ENCODE data around the gene PTK6. TPM values are rescaled to one million over a fixed set of nuclear protein-coding genes. Genes with fewer than 3 reads are reported as not detected.
A peak's percentile ranks its signal among the peaks of the same experiment; 100 is the strongest.

PTK6 gene
- total RNA-seq, 2 donors from 2014 or later = 0.69 to 1.9 TPM

DNA sequence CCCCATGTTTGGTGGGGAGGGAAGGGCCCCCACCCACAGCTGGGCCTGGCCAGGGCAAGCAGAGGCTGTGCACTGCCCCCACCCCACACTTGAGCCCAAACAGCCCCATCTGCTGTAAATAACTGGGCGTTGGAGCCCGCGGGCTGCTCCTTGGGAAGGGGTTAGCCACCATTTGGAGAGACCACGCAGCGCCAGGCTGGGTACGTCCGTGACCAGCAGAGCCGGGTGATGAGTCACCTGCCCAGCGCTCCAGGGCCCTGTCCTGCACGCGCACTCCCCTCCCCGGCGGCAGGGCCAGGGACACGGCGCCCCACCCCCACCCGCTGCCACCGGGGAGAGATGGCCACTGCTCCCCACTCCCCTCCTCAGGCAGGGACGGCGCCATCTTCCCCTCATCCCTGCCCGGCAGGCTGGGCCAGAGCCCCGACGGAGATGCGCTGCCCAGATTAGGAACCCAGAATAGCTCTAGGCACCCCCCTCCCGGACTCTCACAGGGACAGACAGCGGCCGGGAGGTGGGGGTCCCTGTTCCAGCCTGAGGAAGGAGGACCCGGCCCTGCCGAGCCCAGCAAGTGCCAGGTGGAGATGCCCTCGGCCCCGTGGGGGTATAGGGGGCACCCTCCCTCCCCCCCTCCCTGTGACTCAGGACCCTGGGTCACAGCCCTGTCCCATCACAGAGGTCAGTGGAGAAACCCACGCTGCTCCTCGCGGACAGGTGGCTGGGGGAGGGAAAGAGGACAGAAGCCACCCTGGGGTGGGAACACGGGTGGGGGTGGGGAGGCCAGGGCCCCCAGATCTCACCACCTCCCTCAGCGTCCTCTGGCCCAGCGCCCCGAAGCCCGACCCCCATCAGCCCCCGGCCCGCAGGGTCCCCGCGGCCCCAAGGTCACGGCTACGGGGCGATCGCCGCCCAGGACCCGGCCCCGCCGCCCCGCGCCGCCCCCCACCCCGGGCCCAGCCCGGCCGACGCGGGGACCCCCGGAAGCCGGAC is 38.9 kb downstream of the PTK6 start:
- H3K27me3 Mint-ChIP-seq = peaks cover 4% of the 10 kb centered on the region
- no peak overlapping the region for H3K4me3 Mint-ChIP-seq
- peak; percentile 33 for ATAC-seq (replicated peaks)
- H3K27ac Mint-ChIP-seq = no peak overlapping the region
- no peaks in the 10 kb centered on the region for H3K4me1 Mint-ChIP-seq
- no peaks in the 10 kb centered on the region for H3K9me3 Mint-ChIP-seq
- no peaks in the 10 kb centered on the region for H3K36me3 Mint-ChIP-seq (ENCODE audit: low read depth)

DNA sequence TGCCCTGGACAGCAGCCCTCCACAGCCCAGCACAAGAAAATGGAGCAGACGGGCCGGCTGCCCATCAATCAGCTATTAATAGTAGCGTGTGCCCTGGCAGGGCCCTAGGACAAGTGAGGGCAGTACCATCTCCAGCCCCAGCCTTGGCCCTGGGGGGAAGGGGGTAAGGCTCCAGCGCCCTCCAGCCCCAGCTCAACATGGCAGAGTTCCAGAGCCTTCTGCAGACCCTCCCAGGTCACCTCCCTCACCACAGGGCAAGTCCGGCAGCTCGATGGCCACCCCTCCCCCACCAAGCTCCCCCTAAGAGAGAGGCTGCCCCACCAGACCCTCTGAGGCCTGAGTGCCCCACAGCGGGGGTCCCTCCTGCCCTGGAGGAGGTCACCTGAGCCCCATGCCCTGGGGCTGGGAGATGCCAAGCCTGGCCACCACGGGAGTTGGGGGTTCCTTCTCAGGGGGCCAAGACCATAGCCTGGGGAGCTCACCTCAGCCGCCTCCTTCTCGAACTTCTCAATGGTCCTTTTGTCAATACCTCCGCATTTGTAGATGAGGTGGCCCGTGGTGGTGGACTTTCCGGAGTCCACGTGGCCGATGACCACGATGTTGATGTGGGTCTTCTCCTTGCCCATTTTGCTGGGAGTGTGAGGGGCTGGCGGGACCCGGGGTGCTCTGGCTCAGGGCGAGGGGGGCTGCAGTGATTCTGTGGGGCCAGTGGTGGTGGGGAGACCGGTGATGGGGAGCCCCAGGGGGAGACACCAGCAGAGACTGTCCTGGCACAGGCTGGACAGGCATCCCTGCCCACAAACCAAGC is 39.8 kb downstream of the PTK6 start:
- Mint-ChIP-seq H3K9me3 (peaks cover under 1% of the 10 kb centered on the region), H3K27me3 (peaks cover 8% of the 10 kb centered on the region), H3K27ac (no peak overlapping the region), H3K4me3 (peak overlapping the region; percentile 32), H3K36me3 (ENCODE audit: low read depth) (no peaks in the 10 kb centered on the region), H3K4me1 (peaks cover 1% of the 10 kb centered on the region)
- no peak for ATAC-seq (replicated peaks)

DNA sequence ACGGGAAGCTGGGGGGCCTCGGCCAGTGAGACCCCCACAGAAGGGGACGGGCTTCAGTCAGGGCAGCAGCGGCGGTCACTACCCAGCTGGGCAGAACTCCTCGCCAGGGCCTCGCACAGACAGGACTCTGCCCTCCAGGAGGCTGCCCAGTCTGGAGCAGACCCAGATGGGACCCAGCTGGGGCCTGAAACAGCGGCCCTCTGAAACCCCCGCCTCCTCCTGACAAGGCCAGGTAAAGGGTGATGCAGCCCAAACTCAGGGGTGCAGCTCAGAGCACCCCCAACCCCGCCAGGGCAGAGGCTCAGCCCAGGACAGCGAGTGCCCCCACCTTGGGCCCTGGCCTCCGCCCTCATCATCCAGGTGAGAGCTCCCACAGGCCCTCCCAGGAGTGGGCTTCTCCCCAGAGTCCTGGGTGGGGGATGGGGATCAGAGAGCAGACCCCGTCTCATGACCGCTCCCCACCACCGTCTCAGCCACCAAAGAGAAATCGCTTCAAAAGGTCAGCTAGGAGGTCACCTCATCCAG is 40.5 kb downstream of the PTK6 start:
- H3K4me3 Mint-ChIP-seq = peak overlapping the region; percentile 32
- ATAC-seq (replicated peaks) = peak; percentile 22
- peaks cover 4% of the 10 kb centered on the region for H3K9me3 Mint-ChIP-seq
- H3K27me3 Mint-ChIP-seq = peaks cover 11% of the 10 kb centered on the region
- no peak overlapping the region for H3K27ac Mint-ChIP-seq
- H3K36me3 Mint-ChIP-seq (ENCODE audit: low read depth) = no peaks in the 10 kb centered on the region
- peaks cover 5% of the 10 kb centered on the region for H3K4me1 Mint-ChIP-seq

DNA sequence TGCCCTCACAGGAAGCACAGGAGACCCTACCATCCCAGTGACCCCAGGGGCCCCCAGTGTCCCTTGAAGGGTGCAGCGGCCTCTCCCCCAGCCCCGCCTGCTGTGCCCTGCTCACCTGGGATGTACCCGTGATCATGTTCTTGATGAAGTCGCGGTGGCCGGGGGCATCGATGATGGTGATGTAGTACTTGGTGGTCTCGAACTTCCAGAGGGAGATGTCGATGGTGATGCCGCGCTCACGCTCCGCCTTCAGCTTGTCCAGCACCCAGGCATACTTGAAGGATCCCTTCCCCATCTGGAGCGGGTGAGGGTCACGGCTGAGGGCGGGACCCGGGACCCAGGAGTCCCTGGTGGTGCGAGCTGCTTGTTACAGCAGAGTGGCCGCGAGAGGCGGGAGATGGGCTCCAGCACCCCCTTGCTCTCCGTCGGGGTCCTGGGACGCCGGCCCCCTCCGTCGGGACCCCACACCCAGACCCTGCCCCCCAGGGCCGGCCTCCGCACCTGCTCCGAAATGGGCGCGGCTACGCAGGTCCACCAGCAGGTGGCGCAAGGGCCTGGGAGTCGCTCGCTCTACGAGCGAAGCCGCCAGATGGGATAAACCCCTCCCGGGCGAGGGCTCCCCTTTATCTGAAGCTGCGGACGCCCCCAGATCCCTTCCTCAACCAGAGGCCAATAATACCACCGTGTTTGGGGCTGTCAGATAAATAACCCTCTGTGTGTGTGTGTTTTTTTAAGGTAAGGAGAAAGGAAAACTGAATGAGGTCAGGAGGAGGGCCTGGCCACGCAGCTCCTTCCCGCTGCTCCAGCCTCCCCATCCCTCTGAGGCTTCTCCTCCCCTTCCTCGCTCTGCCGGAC is 41.2 kb downstream of the PTK6 start:
- Mint-ChIP-seq H3K4me1 (peaks cover 5% of the 10 kb centered on the region), H3K27me3 (peaks cover 11% of the 10 kb centered on the region), H3K9me3 (peaks cover 4% of the 10 kb centered on the region), H3K4me3 (peak overlapping the region; percentile 32), H3K36me3 (ENCODE audit: low read depth) (no peaks in the 10 kb centered on the region), H3K27ac (no peak overlapping the region)
- peak; percentile 77 for ATAC-seq (replicated peaks)

DNA sequence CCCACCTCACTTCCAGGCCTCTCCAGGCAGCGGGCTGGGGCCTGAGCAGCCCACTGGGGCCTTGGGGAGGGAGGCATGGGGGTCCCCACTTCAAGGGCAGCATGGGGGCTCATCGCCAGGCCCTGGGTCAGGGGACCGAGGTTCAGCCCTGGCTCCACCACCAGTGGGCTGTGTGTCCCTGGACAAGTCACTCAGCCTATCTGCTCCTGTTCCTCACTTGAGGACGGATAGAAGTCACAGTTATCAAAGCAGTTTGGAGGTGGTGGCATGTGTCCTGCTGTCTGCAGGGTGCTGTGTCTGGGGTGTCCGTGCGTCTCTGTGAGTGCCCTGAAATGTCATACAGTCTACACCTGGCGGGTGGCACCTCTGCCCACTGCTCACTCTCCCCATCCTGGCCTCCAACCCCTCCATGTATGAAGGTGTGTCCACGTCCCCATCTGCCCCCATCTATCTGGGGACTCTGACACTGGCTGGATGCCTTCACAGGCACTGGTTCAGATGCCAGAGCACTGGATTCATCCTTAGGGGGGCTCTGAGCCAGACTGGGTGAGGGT is 41.9 kb downstream of the PTK6 start:
- H3K4me3 Mint-ChIP-seq = no peak overlapping the region
- no peaks in the 10 kb centered on the region for H3K36me3 Mint-ChIP-seq (ENCODE audit: low read depth)
- peaks cover 5% of the 10 kb centered on the region for H3K4me1 Mint-ChIP-seq
- no peak overlapping the region for H3K27ac Mint-ChIP-seq
- H3K9me3 Mint-ChIP-seq = peaks cover 4% of the 10 kb centered on the region
- ATAC-seq (replicated peaks) = no peak
- peaks cover 11% of the 10 kb centered on the region for H3K27me3 Mint-ChIP-seq

DNA sequence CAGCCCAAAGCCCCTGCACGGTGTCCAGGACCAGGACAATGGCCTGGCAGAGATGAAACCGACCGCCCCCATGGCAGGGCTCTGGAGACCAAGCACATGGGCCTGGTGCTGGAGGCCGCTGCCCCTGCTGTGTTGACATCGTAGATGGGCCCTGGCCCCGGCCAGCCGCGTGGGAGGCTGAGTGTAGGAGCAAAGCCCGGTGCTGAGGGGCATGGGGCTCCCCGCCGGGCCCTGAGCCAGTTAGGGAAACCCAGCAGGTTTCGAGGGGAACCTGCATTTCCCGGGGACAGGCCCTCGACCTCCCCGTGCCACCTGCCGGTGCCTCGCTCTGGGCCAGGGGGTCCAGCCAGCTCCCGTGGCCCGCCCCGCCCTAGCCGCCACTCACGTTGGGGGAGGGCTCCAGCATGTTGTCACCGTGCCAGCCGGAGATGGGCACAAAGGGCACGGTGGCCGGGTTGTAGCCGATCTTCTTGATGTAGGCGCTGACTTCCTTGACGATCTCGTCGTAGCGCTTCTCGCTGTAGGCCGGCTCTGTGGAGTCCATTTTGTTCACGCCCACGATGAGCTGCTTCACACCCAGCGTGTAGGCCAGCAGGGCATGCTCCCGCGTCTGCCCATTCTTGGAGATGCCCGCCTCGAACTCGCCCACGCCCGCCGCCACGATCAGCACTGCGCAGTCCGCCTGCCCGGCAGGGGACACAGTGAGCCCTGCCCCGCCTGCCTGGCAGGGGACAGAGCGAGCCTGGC is 42.6 kb downstream of the PTK6 start:
- Mint-ChIP-seq H3K4me1 (peaks cover 5% of the 10 kb centered on the region), H3K27ac (no peak overlapping the region)

DNA sequence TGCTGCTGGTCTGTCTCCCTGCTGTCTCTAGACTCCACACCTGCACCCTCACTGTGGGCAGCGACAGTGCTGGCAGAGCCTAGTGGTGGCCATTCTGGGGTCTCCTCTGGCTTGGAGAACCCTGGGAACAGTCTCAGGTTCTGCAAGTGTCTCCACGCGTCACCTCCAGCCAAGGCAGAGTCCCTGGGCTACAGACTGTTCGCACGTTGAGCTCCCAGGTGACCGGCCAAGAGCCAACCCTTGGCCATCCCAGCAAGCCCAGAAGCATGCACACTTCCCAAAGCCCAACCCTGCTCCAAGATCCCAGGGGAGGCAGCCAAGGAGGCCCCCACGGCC is 43.1 kb downstream of the PTK6 start:
- H3K4me1 Mint-ChIP-seq = peaks cover 5% of the 10 kb centered on the region
- peaks cover 11% of the 10 kb centered on the region for H3K27me3 Mint-ChIP-seq
- H3K9me3 Mint-ChIP-seq = peaks cover 4% of the 10 kb centered on the region

More for the DNA sequence above, 42.6 kb downstream of the PTK6 start:
- H3K36me3 Mint-ChIP-seq (ENCODE audit: low read depth) = no peaks in the 10 kb centered on the region
- H3K4me3 Mint-ChIP-seq = no peak overlapping the region
- H3K27me3 Mint-ChIP-seq = peaks cover 11% of the 10 kb centered on the region
- peaks cover 4% of the 10 kb centered on the region for H3K9me3 Mint-ChIP-seq
- no peak for ATAC-seq (replicated peaks)

DNA sequence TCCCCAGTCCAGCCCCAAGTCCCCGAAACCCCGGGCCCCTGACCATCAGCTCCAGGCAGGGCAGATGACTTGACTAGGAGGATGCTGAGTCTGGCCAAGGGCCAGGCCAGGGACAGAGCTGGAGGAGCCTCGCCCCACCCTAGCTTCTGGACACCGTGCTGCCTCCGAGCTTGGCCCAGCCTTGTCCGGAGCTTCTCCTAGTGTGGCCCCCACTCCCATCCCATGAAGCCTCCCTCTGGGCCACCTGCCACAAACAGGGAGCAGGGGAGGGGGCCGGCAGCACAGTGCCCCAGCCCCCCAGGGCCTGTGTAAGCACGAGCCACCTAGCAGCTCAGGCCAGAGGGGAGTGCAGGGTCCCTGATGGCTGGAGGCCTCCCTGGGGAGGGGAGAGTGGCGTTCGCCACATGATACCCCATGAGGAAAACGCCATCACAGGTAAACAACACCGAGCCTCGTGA is 43.6 kb downstream of the PTK6 start:
- Mint-ChIP-seq H3K27me3 (peaks cover 11% of the 10 kb centered on the region), H3K36me3 (ENCODE audit: low read depth) (no peaks in the 10 kb centered on the region), H3K9me3 (peaks cover 4% of the 10 kb centered on the region), H3K27ac (no peak overlapping the region), H3K4me3 (no peak overlapping the region), H3K4me1 (peaks cover 5% of the 10 kb centered on the region)
- no peak for ATAC-seq (replicated peaks)

More for the DNA sequence above, 43.1 kb downstream of the PTK6 start:
- no peak for ATAC-seq (replicated peaks)
- Mint-ChIP-seq H3K4me3 (no peak overlapping the region), H3K27ac (no peak overlapping the region), H3K36me3 (ENCODE audit: low read depth) (no peaks in the 10 kb centered on the region)

DNA sequence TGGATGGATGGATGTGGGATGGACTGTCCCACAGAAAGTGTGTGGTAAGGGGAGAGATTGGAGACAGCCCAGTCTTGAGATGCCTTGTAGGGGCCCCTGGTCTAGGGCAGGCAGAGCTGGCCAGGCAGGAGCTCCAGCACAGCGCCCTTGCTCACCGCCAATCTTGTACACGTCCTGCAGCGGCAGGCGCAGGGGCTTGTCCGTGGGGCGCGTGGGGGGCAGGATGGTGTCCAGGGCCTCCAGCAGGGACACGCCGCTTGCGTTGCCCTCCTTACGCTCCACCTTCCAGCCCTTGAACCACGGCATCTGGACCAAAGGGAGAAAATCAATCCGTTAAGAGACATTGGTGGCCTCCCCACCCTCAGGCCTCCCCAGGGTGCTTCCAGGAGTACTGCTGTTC is 44.2 kb downstream of the PTK6 start:
- peaks cover 5% of the 10 kb centered on the region for H3K4me1 Mint-ChIP-seq
- H3K4me3 Mint-ChIP-seq = no peak overlapping the region
- H3K27me3 Mint-ChIP-seq = peaks cover 11% of the 10 kb centered on the region
- ATAC-seq (replicated peaks) = no peak
- H3K36me3 Mint-ChIP-seq (ENCODE audit: low read depth) = no peaks in the 10 kb centered on the region
- H3K9me3 Mint-ChIP-seq = peaks cover 4% of the 10 kb centered on the region
- no peak overlapping the region for H3K27ac Mint-ChIP-seq

DNA sequence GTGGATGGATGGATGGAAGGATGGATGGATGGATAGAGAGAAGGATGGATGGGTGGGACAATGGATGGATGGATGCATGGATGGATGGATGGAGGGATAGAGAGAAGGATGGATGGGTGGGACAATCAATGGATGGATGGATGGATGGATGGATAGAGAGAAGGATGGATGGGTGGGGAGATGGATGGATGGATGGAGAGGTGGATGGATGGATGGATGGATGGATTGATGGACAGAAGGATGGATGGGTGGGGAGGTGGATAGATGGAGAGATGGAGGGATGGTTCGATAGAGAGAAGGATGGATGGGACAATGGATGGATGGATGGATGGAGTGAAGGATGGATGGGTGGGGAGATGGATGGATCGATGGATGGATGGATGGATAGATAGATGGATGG is 44.7 kb downstream of the PTK6 start:
- H3K4me1 Mint-ChIP-seq = peaks cover 5% of the 10 kb centered on the region
- no peaks in the 10 kb centered on the region for H3K36me3 Mint-ChIP-seq (ENCODE audit: low read depth)
- peaks cover 4% of the 10 kb centered on the region for H3K9me3 Mint-ChIP-seq
- no peak overlapping the region for H3K4me3 Mint-ChIP-seq
- no peak overlapping the region for H3K27ac Mint-ChIP-seq
- peaks cover 12% of the 10 kb centered on the region for H3K27me3 Mint-ChIP-seq
- no peak for ATAC-seq (replicated peaks)

DNA sequence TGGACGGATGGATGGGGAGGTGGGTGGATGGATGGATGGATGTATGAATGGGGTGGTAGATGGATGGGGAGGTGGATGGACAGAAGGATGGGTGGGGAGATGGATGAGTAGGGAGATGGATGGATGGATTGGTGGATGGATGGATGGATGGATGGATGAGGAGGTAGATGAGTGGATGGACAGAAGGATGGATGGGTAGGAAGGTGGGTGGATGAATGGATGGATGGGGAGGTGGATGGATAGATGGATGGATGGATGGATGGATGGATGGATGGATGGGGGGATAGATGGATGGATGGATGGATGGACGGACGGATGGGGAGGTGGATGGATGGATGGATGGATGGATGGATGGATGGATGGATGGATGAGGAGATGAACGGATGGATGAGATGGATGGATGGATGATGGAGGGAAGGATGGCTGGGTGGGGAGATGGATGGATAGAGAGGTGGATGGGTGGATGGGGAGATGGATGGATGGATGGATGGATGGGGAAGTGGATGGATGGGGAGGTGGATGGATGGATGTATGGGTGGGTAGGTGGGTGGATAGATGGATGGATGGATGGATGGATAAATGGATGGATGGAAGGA is 45.4 kb downstream of the PTK6 start:
- peaks cover 4% of the 10 kb centered on the region for H3K9me3 Mint-ChIP-seq
- H3K27ac Mint-ChIP-seq = no peak overlapping the region
- peaks cover 11% of the 10 kb centered on the region for H3K27me3 Mint-ChIP-seq
- ATAC-seq (replicated peaks) = no peak
- H3K36me3 Mint-ChIP-seq (ENCODE audit: low read depth) = no peaks in the 10 kb centered on the region
- peaks cover 5% of the 10 kb centered on the region for H3K4me1 Mint-ChIP-seq
- H3K4me3 Mint-ChIP-seq = no peak overlapping the region

DNA sequence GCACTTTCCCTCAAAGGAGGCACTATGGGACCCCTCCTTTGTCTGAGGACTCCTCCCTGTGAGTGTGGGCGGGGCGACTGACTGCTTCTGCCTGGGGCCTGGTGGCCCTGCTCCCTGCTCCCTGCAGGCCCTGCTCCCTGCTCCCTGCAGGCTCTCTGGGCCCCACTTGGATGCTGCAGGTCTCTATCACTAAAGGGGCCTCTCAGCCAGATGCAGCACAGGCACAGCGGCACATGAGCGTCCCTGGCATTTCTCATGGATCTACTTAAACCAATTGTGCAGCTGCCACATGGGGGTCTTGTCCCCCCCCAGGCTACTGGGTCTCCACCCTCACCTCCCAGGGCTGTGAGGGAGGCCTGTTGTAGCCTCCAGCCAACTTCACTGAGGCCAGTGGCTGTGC is 46.1 kb downstream of the PTK6 start:
- peaks cover 5% of the 10 kb centered on the region for H3K4me1 Mint-ChIP-seq
- ATAC-seq (replicated peaks) = no peak
- H3K4me3 Mint-ChIP-seq = no peak overlapping the region
- peaks cover 13% of the 10 kb centered on the region for H3K27me3 Mint-ChIP-seq
- H3K9me3 Mint-ChIP-seq = peaks cover 4% of the 10 kb centered on the region
- H3K27ac Mint-ChIP-seq = no peak overlapping the region
- H3K36me3 Mint-ChIP-seq (ENCODE audit: low read depth) = no peaks in the 10 kb centered on the region

DNA sequence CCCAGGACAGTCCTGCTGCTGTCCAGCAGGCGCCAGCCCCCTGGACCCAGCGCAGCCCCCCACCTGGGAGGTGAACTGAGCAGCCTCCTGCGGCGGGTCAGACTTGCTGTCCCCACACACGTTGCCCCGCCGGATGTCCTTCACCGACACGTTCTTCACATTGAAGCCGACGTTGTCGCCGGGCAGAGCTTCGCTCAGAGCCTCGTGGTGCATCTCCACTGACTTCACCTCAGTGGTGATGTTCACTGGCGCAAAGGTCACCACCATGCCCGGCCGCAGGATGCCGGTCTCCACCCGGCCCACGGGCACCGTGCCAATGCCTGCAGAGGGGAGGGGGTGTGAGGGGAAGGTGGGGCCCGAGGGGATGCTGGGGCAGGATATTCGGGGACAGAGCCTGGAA is 46.8 kb downstream of the PTK6 start:
- peaks cover 5% of the 10 kb centered on the region for H3K4me1 Mint-ChIP-seq
- H3K36me3 Mint-ChIP-seq (ENCODE audit: low read depth) = no peaks in the 10 kb centered on the region
- peaks cover 14% of the 10 kb centered on the region for H3K27me3 Mint-ChIP-seq
- peaks cover 4% of the 10 kb centered on the region for H3K9me3 Mint-ChIP-seq
- no peak overlapping the region for H3K4me3 Mint-ChIP-seq
- no peak for ATAC-seq (replicated peaks)
- no peak overlapping the region for H3K27ac Mint-ChIP-seq

Measured in activated T-helper 17 cell treated with anti-CD3 and anti-CD28 coated beads, Interleukin-2, amount 50 U/mL, for 72 hours (primary cell).